ENCODE data around the gene EHBP1L1. TPM values are rescaled to one million over a fixed set of nuclear protein-coding genes. Genes with fewer than 3 reads are reported as not detected.

EHBP1L1 gene
- total and polyA plus RNA-seq, 2 of the 8 experiments (the other 6 are each of a cell fraction or from before 2014, with no cell fraction given), result 4.3 to 6.6 TPM

GRCh38 chr11:65627202-65627601 lies 51.3 kb downstream of the EHBP1L1 start (continued):
- TF ChIP-seq, protein P1, sequence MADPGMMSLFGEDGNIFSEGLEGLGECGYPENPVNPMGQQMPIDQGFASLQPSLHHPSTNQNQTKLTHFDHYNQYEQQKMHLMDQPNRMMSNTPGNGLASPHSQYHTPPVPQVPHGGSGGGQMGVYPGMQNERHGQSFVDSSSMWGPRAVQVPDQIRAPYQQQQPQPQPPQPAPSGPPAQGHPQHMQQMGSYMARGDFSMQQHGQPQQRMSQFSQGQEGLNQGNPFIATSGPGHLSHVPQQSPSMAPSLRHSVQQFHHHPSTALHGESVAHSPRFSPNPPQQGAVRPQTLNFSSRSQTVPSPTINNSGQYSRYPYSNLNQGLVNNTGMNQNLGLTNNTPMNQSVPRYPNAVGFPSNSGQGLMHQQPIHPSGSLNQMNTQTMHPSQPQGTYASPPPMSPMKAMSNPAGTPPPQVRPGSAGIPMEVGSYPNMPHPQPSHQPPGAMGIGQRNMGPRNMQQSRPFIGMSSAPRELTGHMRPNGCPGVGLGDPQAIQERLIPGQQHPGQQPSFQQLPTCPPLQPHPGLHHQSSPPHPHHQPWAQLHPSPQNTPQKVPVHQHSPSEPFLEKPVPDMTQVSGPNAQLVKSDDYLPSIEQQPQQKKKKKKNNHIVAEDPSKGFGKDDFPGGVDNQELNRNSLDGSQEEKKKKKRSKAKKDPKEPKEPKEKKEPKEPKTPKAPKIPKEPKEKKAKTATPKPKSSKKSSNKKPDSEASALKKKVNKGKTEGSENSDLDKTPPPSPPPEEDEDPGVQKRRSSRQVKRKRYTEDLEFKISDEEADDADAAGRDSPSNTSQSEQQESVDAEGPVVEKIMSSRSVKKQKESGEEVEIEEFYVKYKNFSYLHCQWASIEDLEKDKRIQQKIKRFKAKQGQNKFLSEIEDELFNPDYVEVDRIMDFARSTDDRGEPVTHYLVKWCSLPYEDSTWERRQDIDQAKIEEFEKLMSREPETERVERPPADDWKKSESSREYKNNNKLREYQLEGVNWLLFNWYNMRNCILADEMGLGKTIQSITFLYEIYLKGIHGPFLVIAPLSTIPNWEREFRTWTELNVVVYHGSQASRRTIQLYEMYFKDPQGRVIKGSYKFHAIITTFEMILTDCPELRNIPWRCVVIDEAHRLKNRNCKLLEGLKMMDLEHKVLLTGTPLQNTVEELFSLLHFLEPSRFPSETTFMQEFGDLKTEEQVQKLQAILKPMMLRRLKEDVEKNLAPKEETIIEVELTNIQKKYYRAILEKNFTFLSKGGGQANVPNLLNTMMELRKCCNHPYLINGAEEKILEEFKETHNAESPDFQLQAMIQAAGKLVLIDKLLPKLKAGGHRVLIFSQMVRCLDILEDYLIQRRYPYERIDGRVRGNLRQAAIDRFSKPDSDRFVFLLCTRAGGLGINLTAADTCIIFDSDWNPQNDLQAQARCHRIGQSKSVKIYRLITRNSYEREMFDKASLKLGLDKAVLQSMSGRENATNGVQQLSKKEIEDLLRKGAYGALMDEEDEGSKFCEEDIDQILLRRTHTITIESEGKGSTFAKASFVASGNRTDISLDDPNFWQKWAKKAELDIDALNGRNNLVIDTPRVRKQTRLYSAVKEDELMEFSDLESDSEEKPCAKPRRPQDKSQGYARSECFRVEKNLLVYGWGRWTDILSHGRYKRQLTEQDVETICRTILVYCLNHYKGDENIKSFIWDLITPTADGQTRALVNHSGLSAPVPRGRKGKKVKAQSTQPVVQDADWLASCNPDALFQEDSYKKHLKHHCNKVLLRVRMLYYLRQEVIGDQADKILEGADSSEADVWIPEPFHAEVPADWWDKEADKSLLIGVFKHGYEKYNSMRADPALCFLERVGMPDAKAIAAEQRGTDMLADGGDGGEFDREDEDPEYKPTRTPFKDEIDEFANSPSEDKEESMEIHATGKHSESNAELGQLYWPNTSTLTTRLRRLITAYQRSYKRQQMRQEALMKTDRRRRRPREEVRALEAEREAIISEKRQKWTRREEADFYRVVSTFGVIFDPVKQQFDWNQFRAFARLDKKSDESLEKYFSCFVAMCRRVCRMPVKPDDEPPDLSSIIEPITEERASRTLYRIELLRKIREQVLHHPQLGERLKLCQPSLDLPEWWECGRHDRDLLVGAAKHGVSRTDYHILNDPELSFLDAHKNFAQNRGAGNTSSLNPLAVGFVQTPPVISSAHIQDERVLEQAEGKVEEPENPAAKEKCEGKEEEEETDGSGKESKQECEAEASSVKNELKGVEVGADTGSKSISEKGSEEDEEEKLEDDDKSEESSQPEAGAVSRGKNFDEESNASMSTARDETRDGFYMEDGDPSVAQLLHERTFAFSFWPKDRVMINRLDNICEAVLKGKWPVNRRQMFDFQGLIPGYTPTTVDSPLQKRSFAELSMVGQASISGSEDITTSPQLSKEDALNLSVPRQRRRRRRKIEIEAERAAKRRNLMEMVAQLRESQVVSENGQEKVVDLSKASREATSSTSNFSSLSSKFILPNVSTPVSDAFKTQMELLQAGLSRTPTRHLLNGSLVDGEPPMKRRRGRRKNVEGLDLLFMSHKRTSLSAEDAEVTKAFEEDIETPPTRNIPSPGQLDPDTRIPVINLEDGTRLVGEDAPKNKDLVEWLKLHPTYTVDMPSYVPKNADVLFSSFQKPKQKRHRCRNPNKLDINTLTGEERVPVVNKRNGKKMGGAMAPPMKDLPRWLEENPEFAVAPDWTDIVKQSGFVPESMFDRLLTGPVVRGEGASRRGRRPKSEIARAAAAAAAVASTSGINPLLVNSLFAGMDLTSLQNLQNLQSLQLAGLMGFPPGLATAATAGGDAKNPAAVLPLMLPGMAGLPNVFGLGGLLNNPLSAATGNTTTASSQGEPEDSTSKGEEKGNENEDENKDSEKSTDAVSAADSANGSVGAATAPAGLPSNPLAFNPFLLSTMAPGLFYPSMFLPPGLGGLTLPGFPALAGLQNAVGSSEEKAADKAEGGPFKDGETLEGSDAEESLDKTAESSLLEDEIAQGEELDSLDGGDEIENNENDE (IDR thresholded peaks at IDR 0.05; ENCODE audit: insufficient replicate concordance, low read length), result no peak
- TF ChIP-seq GABPA (IDR thresholded peaks at IDR 0.05; ENCODE audit: borderline replicate concordance, insufficient read depth, low read length), result no peak
- TF ChIP-seq SP4 (IDR thresholded peaks at IDR 0.05; ENCODE audit: low read length), result no peak
- no peak for TF ChIP-seq CHD1 (IDR thresholded peaks at IDR 0.05; ENCODE audit: low read depth, low read length)
- no peak for TF ChIP-seq EGR1 (IDR thresholded peaks at IDR 0.05; ENCODE audit: borderline replicate concordance, low read depth, low read length)
- no peak for TF ChIP-seq SAP30 (IDR thresholded peaks at IDR 0.05; ENCODE audit: insufficient read depth, insufficient replicate concordance, low read length)
- TF ChIP-seq RFX5 (IDR thresholded peaks at IDR 0.05; ENCODE audit: borderline replicate concordance, low read depth, low read length), result no peak
- no peak for TF ChIP-seq CBX5 (IDR thresholded peaks at IDR 0.05; ENCODE audit: low read depth, low read length)
- no peak for TF ChIP-seq BACH1 (IDR thresholded peaks at IDR 0.05; ENCODE audit: low read length)
- no peak for TF ChIP-seq CTBP2 (IDR thresholded peaks at IDR 0.05; ENCODE audit: borderline replicate concordance, insufficient read depth, insufficient read length, low read length)
- TF ChIP-seq TBP (IDR thresholded peaks at IDR 0.05; ENCODE audit: low read depth, low read length), result no peak
- no peak for TF ChIP-seq SIN3A (conservative IDR thresholded peaks at IDR 0.05 in 1 of 2, IDR thresholded peaks at IDR 0.05 in 1 of 2; ENCODE audit: low read depth in 1 of 2, low read length in 2 of 2)
